PC-3 (cell line): ENCODE measurements around the gene SLC22A1. TPM values are rescaled to one million over a fixed set of nuclear protein-coding genes. Genes with fewer than 3 reads are reported as not detected.

ENCODE experiments used
- ATAC-seq: fragments of 200-7000 bp; cut with Tn5 transposase; 2 replicates; pipeline ENCODE4 v1.9.1; 2020; ENCODE audit warnings: mild to moderate bottlenecking, moderate library complexity
- BruUV-seq: library from RNA; stranded (reverse); fragments of 400-500 nt; replicated peaks from 2 replicates; lab custom pipeline; 2021; lab: Mats Ljungman, UMichigan
- CTCF ChIA-PET: fragments of 300-600 bp; sonication (Branson Sonifier 250); formaldehyde crosslinking; loops from one replicate; lab custom pipeline; 2022; ENCODE audit warnings: antibody characterized with exemption; lab: Charles Lee
- POLR2A ChIA-PET: fragments of 300-600 bp; sonication (Branson Sonifier 250); formaldehyde crosslinking; loops from one replicate; lab custom pipeline; 2022; ENCODE audit warnings: antibody characterized with exemption; ENCODE audit not compliant: unreplicated experiment; lab: Charles Lee
- DNase-seq: peaks from one replicate; pipeline ENCODE4 v3.0.0-alpha.2; 2015
- H2AFZ ChIP-seq: fragments of 300-600 bp; sonication (generic); 2 replicates; pipeline ENCODE4 v1.6.0; 2016; ENCODE audit warnings: antibody characterized with exemption, low read length
- H3F3A ChIP-seq: fragments of 300-600 bp; sonication (generic); one replicate; pipeline ENCODE4 v1.6.0; 2017; ENCODE audit warnings: antibody characterized with exemption, low read length, control low read depth, mild to moderate bottlenecking; ENCODE audit not compliant: unreplicated experiment
- H3K27ac ChIP-seq: fragments of 300-600 bp; sonication (generic); 2 replicates; pipeline ENCODE4 v1.5.1; 2016; ENCODE audit warnings: mild to moderate bottlenecking, low read length
- H3K27me3 ChIP-seq: fragments of 300-600 bp; sonication (generic); 2 replicates; pipeline ENCODE4 v1.6.1; 2016; ENCODE audit warnings: low read length, mixed read lengths
- H3K36me3 ChIP-seq: fragments of 300-600 bp; sonication (generic); 2 replicates; pipeline ENCODE4 v1.6.1; 2016; ENCODE audit warnings: low read depth, mixed run types, low read length, mixed read lengths
- H3K4me1 ChIP-seq: fragments of 300-600 bp; sonication (generic); 2 replicates; pipeline ENCODE4 v1.5.1; 2016; ENCODE audit warnings: low read length; ENCODE audit not compliant: insufficient read depth
- H3K4me2 ChIP-seq: fragments of 300-600 bp; sonication (generic); 2 replicates; pipeline ENCODE4 v1.6.0; 2016; ENCODE audit warnings: low read length
- H3K4me3 ChIP-seq: fragments of 300-600 bp; sonication (generic); 2 replicates; pipeline ENCODE4 v1.5.1; 2016; ENCODE audit warnings: mild to moderate bottlenecking, low read length, mixed read lengths
- H3K79me2 ChIP-seq: fragments of 300-600 bp; sonication (generic); 2 replicates; pipeline ENCODE4 v1.6.1; 2017; ENCODE audit warnings: low read length, mixed read lengths
- H3K9ac ChIP-seq: fragments of 300-600 bp; sonication (generic); 2 replicates; pipeline ENCODE4 v1.6.0; 2016; ENCODE audit warnings: mild to moderate bottlenecking, low read length
- H3K9me2 ChIP-seq: fragments of 300-600 bp; sonication (generic); replicated peaks from 2 replicates; pipeline ENCODE4 v1.6.1; 2016; ENCODE audit warnings: mixed run types, low read length, mixed read lengths
- H3K9me3 ChIP-seq: fragments of 300-600 bp; sonication (generic); 2 replicates; pipeline ENCODE4 v1.6.1; 2016; ENCODE audit warnings: low read length, mixed read lengths
- H4K20me1 ChIP-seq: fragments of 300-600 bp; sonication (generic); 2 replicates; pipeline ENCODE4 v1.6.1; 2016; ENCODE audit warnings: low read length, mixed read lengths
- EZH2 ChIP-seq: fragments of 300-600 bp; sonication (generic); IDR thresholded peaks from one replicate; pipeline ENCODE4 v1.6.1; 2017; ENCODE audit warnings: antibody characterized with exemption, mild to moderate bottlenecking, low read length; ENCODE audit not compliant: unreplicated experiment
- EZH2phosphoT487 ChIP-seq: fragments of 300-600 bp; sonication (generic); IDR thresholded peaks from 2 replicates; pipeline ENCODE4 v1.6.1; 2018; ENCODE audit warnings: mild to moderate bottlenecking, antibody characterized with exemption, low read length, borderline replicate concordance
- intact Hi-C: fragments of 100-400 bp; cut with micrococcal nuclease; formaldehyde crosslinking; loops from 2 replicates; pipeline ENCODE4 v1.9.0; 2023
- total RNA-seq: library from RNA; depleted of rRNA; stranded (reverse); fragments of >200 nt; gene quantifications from 2 replicates; pipeline ENCODE4 v1.2.3, GENCODE V29; 2014
- TF ChIP-seq, protein P1 (sequence below): fragments of 300-600 bp; sonication (generic); conservative IDR thresholded peaks from 2 replicates; pipeline ENCODE4 v1.5.1; 2017; ENCODE audit warnings: antibody characterized with exemption, low read depth, mild to moderate bottlenecking, low read length

The SLC22A1 gene
- total RNA-seq, 1 experiment from 2014 or later, result 10.2 TPM

DNA sequence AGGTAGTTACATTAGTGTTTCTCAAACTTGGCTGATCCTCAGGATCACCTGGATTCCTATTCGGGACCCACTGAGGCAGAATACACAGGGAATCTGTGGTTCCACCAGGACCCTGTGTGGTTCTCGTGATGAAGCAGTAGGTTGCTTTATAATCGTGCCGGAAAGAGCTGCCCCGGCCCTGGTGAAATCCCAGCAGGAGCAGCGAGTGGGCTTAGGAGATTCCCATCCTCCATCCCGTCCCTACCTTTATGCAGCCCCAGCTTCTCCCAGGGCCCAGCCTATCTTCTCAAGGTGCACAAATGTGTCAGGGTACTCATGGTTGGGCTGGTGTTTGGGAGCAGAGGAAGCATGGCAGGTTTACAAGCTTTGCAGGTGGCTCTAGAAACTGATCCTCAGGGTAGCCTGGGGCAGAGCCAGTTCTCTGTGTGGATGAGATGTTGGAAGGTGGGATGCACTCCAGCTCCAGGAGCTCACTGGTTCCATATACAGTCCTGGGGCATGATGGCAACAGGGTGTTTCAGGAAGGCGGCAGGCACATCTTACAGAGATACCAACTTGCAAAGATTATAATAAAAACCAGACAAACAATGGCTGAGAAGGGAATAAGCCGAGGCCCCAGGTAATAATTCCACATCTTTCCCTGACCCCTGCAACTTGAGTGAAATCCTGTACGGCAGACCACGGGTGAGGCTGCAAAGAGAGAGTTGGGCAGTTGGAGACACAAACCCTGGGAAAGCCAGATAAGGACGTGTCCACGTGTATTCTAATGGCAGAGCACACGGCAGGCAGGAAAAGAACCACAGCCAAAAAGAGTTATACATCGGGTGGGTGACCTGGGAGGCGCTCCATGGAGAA, 5.9 kb downstream of the SLC22A1 start:
- Histone ChIP-seq H3K9ac (no peak overlapping the region), H3K4me2 (no peak overlapping the region), H3F3A (no peaks in the 10 kb centered on the region), H4K20me1 (no peaks in the 10 kb centered on the region), H2AFZ (no peak overlapping the region), H3K9me2 (no peaks in the 10 kb centered on the region), H3K27ac (no peak overlapping the region), H3K79me2 (no peaks in the 10 kb centered on the region), H3K36me3 (no peaks in the 10 kb centered on the region), H3K27me3 (no peaks in the 10 kb centered on the region), H3K4me1 (no peaks in the 10 kb centered on the region; the same call in 1 of the 2 replicates), H3K4me3 (no peak overlapping the region), H3K9me3 (no peaks in the 10 kb centered on the region)
- no TSS peak for BruUV-seq
- ATAC-seq (no peak), DNase-seq (no peak)
- intact Hi-C loops, result no loop called here
- POLR2A ChIA-PET, result no interaction called here
- CTCF ChIA-PET, result no interaction called here
- TF ChIP-seq EZH2phosphoT487 (no peak), EZH2 (no peak)
- TF ChIP-seq, protein P1, sequence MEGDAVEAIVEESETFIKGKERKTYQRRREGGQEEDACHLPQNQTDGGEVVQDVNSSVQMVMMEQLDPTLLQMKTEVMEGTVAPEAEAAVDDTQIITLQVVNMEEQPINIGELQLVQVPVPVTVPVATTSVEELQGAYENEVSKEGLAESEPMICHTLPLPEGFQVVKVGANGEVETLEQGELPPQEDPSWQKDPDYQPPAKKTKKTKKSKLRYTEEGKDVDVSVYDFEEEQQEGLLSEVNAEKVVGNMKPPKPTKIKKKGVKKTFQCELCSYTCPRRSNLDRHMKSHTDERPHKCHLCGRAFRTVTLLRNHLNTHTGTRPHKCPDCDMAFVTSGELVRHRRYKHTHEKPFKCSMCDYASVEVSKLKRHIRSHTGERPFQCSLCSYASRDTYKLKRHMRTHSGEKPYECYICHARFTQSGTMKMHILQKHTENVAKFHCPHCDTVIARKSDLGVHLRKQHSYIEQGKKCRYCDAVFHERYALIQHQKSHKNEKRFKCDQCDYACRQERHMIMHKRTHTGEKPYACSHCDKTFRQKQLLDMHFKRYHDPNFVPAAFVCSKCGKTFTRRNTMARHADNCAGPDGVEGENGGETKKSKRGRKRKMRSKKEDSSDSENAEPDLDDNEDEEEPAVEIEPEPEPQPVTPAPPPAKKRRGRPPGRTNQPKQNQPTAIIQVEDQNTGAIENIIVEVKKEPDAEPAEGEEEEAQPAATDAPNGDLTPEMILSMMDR, result no peak

DNA sequence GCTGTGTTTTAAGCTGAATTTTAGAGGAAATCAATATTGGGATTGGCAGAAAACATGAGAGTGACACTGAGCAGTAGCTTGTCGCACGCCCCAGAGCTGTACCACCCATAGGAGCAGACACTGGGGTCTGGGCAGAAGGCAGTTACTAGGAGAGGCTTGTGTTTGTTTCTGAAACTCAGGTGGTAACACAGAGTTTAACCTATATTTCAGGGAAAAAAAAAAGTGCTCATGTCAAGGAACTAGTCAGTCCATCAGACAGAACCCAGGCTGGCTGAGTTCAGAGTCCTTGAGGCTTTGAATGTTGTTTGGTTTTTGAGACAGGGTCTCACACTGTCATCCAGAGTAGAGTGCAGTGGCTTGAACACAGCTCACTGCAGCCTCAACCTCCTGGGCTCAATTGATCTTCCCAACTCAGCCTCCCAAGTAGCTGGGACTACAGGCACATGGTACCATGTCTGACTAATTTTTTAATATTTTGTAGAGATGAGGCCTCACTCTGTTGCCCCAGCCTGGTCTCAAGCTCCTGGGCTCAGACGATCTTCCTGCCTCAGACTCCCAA, 6.6 kb downstream of the SLC22A1 start:
- no peak overlapping the region for H3K4me3 ChIP-seq
- no peaks in the 10 kb centered on the region for H3K9me2 ChIP-seq
- no peaks in the 10 kb centered on the region for H3K27me3 ChIP-seq
- POLR2A ChIA-PET, result no interaction called here
- DNase-seq, result no peak
- no peaks in the 10 kb centered on the region; the same call in 1 of the 2 replicates for H3K4me1 ChIP-seq
- no peak overlapping the region for H2AFZ ChIP-seq
- intact Hi-C loops, result no loop called here
- H3K79me2 ChIP-seq, result no peaks in the 10 kb centered on the region
- H3F3A ChIP-seq, result no peaks in the 10 kb centered on the region
- no TSS peak for BruUV-seq
- no peaks in the 10 kb centered on the region for H3K36me3 ChIP-seq
- H4K20me1 ChIP-seq, result no peaks in the 10 kb centered on the region
- CTCF ChIA-PET, result no interaction called here
- H3K4me2 ChIP-seq, result no peak overlapping the region
- TF ChIP-seq, protein P1, result no peak
- TF ChIP-seq EZH2phosphoT487, result no peak
- no peak for TF ChIP-seq EZH2
- H3K27ac ChIP-seq, result no peak overlapping the region
- H3K9ac ChIP-seq, result no peak overlapping the region
- no peaks in the 10 kb centered on the region for H3K9me3 ChIP-seq
- no peak for ATAC-seq

DNA sequence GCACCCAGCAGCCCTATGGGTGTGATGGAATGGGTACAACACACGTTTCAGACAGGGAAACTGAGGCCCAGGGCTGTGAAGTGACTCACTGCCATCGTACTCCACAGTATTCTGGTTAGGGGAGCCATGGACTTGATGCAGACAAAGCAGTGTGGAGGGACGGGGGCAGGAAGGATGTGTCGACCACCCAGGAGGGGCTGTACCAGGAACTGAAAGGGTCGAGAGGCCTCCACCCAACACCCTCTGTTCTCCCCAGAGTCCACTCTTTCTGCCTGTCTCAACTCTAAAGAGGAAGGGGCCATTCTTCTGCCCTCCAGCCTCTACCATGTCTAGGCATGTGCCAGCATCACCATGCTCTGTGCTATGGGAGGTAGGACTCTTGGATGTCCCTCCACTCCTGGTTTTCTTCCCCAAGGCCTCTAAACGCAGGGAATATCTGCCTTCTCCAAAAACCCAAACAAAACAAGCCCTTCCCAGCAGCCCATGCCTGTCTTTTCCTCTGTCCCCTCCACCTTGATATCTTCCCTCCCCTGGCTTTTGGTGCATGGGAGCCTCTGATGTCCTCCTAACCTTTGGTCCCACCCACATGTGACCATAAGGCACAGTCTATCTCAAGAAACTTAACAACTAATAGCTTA, 7.4 kb downstream of the SLC22A1 start:
- ChIA-PET POLR2A (no interaction called here), CTCF (no interaction called here)
- TF ChIP-seq, protein P1, result no peak
- TF ChIP-seq EZH2, result no peak
- no peak for TF ChIP-seq EZH2phosphoT487
- H3K9me3 ChIP-seq, result no peaks in the 10 kb centered on the region
- ATAC-seq (no peak), DNase-seq (no peak)
- no peak overlapping the region for H3K4me2 ChIP-seq
- intact Hi-C loops, result no loop called here
- H3K4me1 ChIP-seq, result no peaks in the 10 kb centered on the region; the same call in 1 of the 2 replicates
- H3K9ac ChIP-seq, result no peak overlapping the region
- no peak overlapping the region for H3K27ac ChIP-seq
- H3K9me2 ChIP-seq, result no peaks in the 10 kb centered on the region
- H3K79me2 ChIP-seq, result no peaks in the 10 kb centered on the region
- no TSS peak for BruUV-seq
- H3F3A ChIP-seq, result no peaks in the 10 kb centered on the region
- no peaks in the 10 kb centered on the region for H3K36me3 ChIP-seq
- H3K4me3 ChIP-seq, result no peak overlapping the region
- H2AFZ ChIP-seq, result no peak overlapping the region
- H3K27me3 ChIP-seq, result no peaks in the 10 kb centered on the region
- H4K20me1 ChIP-seq, result no peaks in the 10 kb centered on the region
